ENCODE results near the gene OLFML2B.

GRCh38 chr1:162019446-162019845, 4.2 kb downstream of the OLFML2B start:
- TF ChIP-seq TAF1 (IDR thresholded peaks at IDR 0.05; ENCODE audit: borderline replicate concordance, insufficient read depth, low read length) (no peak), POLR2AphosphoS5 (IDR thresholded peaks at IDR 0.05; ENCODE audit: low read depth, low read length) (no peak)
